ENCODE measurements around the gene PCED1B.
"Not testable (repeated sequence)": the region's sequence is repeated elsewhere in the genome, so short reads cannot be mapped to it uniquely, and the experiment has no call there.

The PCED1B gene

DNA sequence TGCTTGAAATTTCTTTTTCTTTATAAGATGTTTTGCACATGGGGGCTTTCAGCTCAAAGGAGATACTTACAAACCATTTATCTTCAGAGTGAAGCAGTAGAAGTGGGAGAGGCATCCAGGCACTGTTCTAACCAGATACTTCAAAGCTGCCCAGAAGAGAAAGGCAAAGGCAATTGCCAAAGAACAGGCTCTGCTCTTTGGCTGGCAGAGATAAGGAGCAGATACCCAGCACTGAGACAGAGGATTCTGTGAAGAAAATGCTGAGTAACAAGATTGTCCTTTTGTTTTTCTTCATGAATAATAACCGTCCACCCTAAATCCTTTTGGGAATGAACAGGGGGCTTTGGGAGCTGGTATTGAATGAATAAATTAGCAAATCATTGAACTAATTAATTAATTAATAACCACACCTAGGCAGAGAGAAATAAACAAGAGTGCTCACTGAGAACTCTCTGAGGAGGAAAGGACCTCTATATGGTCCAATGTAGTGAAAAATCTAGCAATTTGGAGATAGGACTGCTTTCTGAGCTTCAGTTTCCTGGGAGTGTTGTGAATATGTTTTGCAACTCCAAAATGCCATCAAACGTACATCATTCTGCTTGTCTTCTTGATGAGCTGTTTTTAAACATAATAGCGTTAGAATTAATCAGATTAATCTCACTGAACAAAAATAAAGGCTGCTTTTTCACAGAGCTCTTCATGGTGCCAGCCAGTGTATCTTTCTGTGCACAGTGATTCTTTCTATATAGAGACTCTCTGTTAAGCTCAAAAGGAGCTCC is 193.2 kb downstream of the PCED1B start:
- no peak for DNase-seq (ENCODE audit: low spot score)

DNA sequence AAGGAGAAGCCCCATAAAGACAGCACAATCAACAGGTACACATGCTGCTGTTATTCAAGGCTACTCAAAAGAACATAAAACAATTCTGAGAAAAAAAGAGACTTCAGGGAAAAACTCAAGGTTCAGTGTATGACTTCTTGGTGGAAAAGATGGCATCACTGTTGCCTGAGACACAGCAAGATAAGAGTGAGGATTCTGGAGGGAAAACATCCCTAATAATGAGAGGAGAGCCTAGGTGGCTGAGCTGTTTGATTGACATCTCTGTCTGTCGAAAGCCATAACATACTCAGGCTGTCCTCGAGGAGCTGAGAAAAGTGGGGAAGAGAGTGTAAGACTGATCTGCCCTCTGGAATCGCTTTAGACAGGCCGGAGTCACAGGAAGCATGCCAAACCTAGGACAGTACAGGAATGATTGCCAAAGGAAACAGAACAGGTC is 193.8 kb downstream of the PCED1B start:
- DNase-seq (ENCODE audit: low spot score), result no peak

DNA sequence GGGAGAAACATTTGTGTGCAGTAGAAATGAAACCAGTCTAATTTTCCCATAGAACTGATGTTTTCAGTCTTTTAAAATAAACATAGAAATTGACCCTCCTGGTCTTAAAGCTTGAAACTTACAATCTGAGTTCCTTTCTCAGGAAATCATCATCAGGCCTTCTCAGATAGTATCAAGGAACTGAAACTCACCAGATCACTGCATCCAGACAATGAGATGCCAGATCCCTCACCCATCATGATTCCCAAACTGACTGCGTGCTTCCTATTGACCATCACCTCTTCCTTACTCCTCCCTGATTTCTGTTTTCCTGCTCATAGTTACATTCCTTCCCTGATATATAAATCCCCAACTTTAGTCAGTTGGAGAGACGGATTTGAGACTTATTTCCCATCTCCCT is 195.3 kb downstream of the PCED1B start:
- DNase-seq (ENCODE audit: low spot score), result peak; percentile 43

DNA sequence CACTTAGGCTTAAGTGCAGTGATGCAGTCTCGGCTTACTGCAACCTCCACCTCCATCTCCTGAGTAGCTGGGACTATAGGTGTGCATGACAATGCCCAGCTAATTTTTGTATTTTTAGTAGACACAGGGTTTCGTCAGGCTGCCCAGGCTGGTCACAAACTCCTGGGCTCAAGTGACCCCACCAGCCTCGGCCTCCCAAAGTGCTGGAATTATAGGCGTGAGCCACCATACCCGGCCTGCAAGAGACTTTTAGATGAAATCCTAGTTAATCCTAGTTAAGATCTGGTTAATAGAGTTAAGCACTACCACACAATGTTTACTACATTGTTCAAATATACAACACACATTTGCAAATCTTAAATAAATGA is 196.8 kb downstream of the PCED1B start:
- DNase-seq (ENCODE audit: low spot score), result no peak

DNA sequence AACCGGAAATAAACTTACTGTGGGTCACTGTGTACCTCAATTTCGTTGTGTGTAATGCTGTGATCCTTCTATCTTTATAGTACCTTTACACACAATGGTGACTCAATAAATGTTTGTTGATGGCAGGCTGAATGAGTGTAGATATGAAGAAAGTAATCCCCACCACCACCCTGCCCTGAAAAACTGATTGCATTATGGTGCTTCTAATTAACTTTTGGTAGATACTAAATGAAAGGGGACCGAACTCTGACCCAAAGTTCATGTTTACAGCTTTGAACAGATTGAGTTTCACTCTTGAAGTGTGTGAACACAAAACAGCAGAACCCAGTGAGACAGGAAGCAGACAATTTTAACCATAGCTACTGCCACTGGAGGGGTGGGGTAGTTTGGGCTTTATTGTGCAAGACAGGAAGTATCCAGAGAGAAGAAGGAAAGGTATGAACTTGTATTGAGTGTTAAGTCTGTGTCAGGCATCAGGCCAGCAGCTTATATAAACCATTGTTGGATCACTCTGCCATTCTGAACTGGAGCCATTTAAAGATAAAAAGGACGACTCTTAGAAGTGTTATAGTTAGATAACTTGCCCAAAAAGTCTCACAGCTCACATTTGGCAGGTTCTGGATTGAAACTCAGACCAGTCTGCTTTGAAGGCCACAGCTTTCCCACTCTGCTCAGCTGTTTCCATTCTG is 197.3 kb downstream of the PCED1B start:
- DNase-seq (ENCODE audit: low spot score), result peak; percentile 62

DNA sequence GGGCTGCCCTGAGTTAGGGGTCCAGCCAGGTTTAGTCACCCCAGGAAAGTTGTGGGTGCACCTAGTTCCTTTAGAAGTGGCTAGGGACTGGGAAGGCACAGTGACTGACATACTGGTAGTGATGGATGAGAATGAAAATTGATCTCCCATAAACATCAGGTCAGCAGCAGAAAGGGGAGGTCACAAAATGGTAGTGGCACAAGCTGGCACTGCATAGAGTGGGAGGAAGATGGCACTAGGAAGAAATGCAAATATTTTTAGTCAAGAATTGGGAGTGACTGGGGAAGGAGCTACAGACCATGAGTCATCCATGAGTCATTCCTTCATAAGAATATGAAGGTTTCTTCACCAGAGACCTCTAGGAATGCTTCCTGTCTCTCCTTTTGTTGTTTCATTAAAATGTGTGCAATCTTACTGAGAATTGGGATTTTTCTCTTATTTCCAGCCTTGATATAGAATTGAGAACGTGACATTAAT is 198.6 kb downstream of the PCED1B start:
- no peak for DNase-seq (ENCODE audit: low spot score)

DNA sequence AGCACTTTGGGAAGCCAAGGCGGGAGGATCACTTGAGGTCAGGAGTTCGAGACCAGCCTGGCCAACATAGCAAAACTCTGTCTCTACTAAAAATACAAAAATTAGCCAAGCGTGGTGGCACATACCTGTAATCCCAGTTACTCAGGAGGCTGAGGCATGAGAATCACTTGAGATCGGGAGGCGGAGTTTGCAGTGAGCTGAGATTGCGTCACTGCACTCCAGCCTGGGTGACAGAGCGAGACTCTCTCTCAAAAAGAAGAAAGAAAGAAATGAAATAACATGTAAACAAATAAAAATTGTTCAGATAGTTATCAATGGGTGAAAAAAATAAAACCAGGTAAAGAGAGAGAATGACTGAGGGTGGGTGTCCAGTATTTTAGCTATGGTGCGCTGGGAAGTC is 200.3 kb downstream of the PCED1B start:
- DNase-seq (ENCODE audit: low spot score), result not testable (repeated sequence)

DNA sequence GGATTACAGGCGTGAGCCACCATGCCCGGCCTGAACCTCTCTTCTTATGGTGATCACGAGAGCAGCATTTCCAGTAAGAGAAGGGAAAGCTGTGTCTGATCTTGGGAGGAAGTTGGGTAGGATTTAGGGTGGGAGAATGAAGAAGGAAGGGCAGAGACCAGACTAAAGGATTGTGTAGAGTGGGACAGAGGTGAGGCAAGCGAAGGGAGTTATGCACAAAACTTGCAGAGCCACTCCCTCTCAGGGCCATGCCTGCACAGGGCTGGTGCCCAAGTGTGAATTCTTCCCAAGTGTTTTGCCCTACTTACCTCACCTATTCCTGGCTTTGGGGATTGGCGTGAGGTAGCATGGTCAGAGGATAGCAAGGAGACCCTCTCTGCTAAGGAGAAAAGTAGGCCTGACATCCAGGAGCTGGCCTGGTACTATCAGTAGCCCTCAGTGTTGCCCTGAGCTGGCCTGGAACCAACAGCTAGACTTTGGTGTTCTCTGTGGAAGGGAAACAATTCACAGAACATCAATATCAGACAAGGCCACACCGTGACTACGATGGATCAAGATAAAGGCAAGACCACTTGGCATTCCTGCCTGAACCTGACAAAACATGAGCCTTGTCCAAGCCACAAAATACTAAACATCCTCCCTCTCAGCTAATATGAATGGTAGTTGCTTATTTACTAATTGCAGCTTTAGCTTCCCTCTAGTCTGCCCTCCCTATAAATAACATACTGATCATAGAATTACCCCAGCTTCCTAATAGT is 201.3 kb downstream of the PCED1B start:
- DNase-seq (ENCODE audit: low spot score), result no peak

DNA sequence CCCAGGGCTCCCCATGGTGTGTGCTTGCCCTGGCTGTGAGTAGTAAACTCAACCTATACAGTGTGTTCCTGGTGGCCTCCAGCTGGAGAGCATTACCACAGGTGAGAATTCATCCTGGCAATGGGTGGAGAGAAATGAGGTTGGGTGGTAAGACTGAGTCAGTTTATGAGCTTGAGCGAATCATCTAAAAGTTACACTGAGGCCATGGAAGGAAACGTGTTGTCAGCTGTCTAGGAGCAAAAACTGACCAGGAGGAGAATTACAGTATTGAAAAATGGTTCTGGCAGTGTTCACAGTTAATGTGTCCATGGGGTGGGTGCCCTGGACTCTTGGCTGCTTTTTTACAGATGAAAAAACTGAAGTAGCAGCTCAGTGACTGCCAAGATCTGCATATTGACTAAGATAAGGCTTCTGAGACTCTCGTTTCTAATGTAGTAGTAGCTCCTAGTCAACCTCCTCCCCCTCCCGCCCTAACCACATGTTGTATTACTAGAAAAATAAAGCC is 202.3 kb downstream of the PCED1B start:
- no peak for DNase-seq (ENCODE audit: low spot score)

DNA sequence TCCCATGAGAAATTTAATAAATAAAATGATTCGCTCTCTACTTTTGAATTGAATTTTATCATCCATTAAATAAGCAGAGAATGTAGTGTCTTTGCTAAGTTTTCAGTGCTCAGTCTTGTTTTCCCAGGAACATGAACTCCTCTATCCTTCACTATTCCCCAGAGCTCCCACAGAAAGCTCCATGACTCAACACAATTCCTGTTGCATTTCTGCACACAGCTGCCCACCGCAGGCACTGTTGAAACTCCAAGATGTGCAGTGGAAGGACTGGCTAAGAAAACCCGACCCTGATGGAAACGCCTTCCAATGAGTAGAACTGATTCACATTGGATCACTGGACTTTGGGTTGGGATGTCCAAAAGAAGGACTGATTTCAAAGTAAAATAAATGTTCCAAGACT is 202.8 kb downstream of the PCED1B start:
- no peak for DNase-seq (ENCODE audit: low spot score)

Data from pons (tissue), 1 donor.